Right lobe of liver (tissue), 6 donors: ENCODE measurements around the gene BCKDK. TPM values are rescaled to one million over a fixed set of nuclear protein-coding genes. Genes with fewer than 3 reads are reported as not detected.

ENCODE experiments used
- ATAC-seq, 4 donors: fragments of 200-7000 bp; cut with Tn5 transposase; one replicate each; pipeline ENCODE4 v1.9.1; 2020; ENCODE audit warnings: mild to moderate bottlenecking in 4 of 4, moderate library complexity in 4 of 4
- DNase-seq, 3 donors: peaks; one replicate each; pipeline ENCODE4 v3.0.0-alpha.2; 2020
- H3K27ac ChIP-seq, 3 donors: fragments of 200-600 bp; one replicate each; pipeline ENCODE4 v1.8.0; 2022
- H3K27me3 ChIP-seq, 2 donors: fragments of 200-600 bp; one replicate each; pipeline ENCODE4 v1.8.0; 2022
- H3K36me3 ChIP-seq, 4 donors: fragments of 200-600 bp; sonication (generic) in 1 of 4; one replicate each; pipeline versions ENCODE4 v1.5.1 to v1.8.0; 2017 to 2022; ENCODE audit warnings: control low read depth in 1 of 4
- H3K4me1 ChIP-seq, 4 donors: fragments of 200-600 bp; sonication (generic) in 1 of 4; one replicate each; pipeline versions ENCODE4 v1.5.1 to v1.8.0; 2017 to 2022; ENCODE audit warnings: control low read depth in 1 of 4
- H3K4me3 ChIP-seq, 3 donors: fragments of 200-600 bp; one replicate each; pipeline ENCODE4 v1.8.0; 2022
- H3K9me3 ChIP-seq, 4 donors: fragments of 200-600 bp; sonication (generic) in 1 of 4; one replicate each; pipeline versions ENCODE4 v1.5.1 to v1.8.0; 2017 to 2022; ENCODE audit warnings: control low read depth in 1 of 4
- POLR2A ChIP-seq: fragments of 450-650 bp; IDR thresholded peaks from one replicate; pipeline ENCODE4 v1.6.1; 2017; ENCODE audit warnings: antibody characterized with exemption, mild to moderate bottlenecking
- WGBS: methylation state at CpG from one replicate; pipeline ENCODE4 v1.1.6; 2018; ENCODE audit warnings: low coverage, low lambda C conversion rate; ENCODE audit not compliant: insufficient coverage; ENCODE audit errors: missing lambda C conversion rate; 5-methylcytosine and 5-hydroxymethylcytosine counted together
- intact Hi-C, 2 donors: fragments of 100-400 bp; cut with DNase I; formaldehyde crosslinking; loops; one replicate each; pipeline versions ENCODE4 v1.11.2 to v1.14.1; 2022
- total RNA-seq, 6 experiments: library from RNA; depleted of rRNA in 2 of 6; stranded (reverse); fragments of >200 nt in 2 of 6; fragmentation: NEBNext Ultra II Directional in 3 of 6; extraction: Animal tissue kit (Norgen Biotek cat#: 25700) in 3 of 6; gene quantifications; one replicate each; pipeline versions ENCODE4 v1.1.0 to v1.2.4, GENCODE V29; 2016 to 2023
- TF ChIP-seq, protein P1 (sequence below), 4 donors: fragments of 200-600 bp in 3 of 4; fragments of 450-650 bp in 1 of 4; IDR thresholded peaks; one replicate each; pipeline versions ENCODE4 v1.5.1 to v1.8.0; 2016 to 2022; ENCODE audit warnings: antibody characterized with exemption in 4 of 4, mild to moderate bottlenecking in 2 of 4
- donor health status: DM: no; HTN: yes; CAD: no.
- donor health status: DM: no; HTN: no; CAD: no.
- donor health status: DM: no; HTN: no; CAD: no.
- donor health status: DM: no; HTN: yes; CAD: no.
- donor health status: DM: no; HTN: yes; CAD: no.

Gene BCKDK
- total RNA-seq, 6 experiments from 2014 or later = 34.8 to 61.5 (median 41.8) TPM

DNA sequence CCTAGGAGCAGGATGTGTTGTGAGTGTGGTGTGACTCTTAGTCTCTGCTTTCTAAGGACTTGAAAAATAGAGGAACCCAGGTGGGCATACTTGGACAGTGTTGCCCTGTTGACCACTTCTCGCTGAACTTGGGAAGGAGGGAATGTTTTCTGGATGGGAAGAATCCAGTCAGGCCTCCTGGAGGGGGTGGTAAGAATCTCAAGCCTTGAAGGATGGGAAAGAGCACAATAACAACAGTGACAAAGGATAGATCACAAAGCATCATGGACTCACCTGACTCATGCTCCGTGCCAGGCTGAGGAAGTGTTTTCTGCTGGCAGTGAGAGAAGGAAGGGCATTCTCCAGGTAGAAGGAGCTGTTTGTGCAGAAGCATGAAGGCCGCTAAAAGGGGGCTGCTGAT is 17.7 kb downstream of the BCKDK start:
- DNase-seq (no peak), ATAC-seq (no peak)
- intact Hi-C loops = no loop called here
- no peaks in the 10 kb centered on the region for H3K27me3 ChIP-seq
- no peak overlapping the region for H3K4me3 ChIP-seq
- H3K9me3 ChIP-seq = no peaks in the 10 kb centered on the region
- H3K4me1 ChIP-seq = no peaks in the 10 kb centered on the region
- H3K36me3 ChIP-seq = peaks cover 0 to 44% (median 6%) of the 10 kb centered on the region in 4 donors
- 100% methylated on average over 1 of the region's 3 CpGs for WGBS
- TF ChIP-seq, protein P1, sequence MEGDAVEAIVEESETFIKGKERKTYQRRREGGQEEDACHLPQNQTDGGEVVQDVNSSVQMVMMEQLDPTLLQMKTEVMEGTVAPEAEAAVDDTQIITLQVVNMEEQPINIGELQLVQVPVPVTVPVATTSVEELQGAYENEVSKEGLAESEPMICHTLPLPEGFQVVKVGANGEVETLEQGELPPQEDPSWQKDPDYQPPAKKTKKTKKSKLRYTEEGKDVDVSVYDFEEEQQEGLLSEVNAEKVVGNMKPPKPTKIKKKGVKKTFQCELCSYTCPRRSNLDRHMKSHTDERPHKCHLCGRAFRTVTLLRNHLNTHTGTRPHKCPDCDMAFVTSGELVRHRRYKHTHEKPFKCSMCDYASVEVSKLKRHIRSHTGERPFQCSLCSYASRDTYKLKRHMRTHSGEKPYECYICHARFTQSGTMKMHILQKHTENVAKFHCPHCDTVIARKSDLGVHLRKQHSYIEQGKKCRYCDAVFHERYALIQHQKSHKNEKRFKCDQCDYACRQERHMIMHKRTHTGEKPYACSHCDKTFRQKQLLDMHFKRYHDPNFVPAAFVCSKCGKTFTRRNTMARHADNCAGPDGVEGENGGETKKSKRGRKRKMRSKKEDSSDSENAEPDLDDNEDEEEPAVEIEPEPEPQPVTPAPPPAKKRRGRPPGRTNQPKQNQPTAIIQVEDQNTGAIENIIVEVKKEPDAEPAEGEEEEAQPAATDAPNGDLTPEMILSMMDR (IDR thresholded peaks at IDR 0.05) = no peak
- TF ChIP-seq POLR2A = no peak
- H3K27ac ChIP-seq = no peak overlapping the region

DNA sequence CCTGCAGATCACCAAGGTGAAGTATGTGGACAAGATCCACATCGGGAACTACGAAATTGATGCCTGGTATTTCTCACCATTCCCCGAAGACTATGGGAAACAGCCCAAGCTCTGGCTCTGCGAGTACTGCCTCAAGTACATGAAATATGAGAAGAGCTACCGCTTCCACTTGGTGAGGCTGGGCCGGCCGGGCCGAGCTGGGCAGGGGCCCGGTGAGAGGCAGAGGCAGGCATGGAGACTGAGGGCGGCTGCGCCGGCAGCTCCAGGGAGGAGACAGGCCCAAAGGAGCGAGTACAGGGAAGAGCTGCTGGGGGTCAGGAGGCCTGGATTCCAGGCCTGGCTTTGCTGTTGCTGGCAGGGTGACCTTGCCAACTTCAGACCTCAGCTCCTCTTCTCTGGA is 19.0 kb downstream of the BCKDK start:
- DNase-seq = no peak
- WGBS = no CpG with 5 or more reads among the region's 13 CpGs
- intact Hi-C loops = no loop called here
- H3K36me3 ChIP-seq = peaks cover 0 to 44% (median 4%) of the 10 kb centered on the region in 4 donors
- H3K27ac ChIP-seq = no peak overlapping the region
- no peaks in the 10 kb centered on the region for H3K4me1 ChIP-seq
- no peaks in the 10 kb centered on the region for H3K9me3 ChIP-seq
- no peaks in the 10 kb centered on the region for H3K27me3 ChIP-seq
- no peak overlapping the region for H3K4me3 ChIP-seq
- TF ChIP-seq, protein P1 (IDR thresholded peaks at IDR 0.05) = no peak
- no peak for TF ChIP-seq POLR2A
- no peak for ATAC-seq

DNA sequence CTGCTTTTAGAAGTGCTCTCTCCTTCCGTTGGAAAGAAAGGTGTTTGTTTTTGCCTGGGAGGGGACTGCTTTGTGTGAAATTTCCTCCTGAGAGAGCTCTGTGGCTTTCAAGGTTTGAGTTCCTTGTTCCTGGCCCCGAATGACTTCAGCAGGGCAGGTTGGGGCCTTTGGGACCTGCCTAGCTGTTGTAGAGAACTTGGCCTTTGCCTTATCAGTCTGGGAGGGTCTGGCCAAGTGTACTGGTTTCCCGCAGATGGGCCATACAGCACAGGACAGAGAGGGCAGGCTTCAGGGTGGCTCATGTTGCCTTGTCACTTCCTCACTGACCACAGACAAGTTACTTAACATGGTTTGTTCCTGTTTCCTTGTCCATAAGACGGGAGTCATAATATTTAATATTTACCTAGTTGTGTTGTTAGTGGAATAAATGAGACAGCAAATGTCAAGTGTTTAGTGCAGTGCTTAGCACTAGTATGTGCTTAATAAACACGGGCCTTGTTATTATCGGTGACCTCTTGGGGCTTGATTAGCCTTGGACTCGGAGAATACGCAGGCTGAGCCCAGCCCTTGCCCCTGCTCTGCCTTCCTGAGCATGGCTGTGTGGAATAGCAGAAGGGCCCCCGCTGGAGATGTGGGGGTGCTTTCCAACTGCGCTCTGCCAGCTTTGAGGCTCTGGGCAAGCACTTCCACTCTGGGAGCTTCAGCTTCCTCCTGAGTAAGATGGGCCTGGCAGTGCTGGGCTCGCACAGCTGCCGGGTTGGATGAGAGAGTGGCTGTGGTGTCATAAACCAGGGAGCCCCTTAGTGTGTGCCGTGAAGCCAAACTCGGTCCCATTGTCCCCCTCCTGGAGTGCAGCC is 20.8 kb downstream of the BCKDK start:
- Histone ChIP-seq H3K9me3 (no peaks in the 10 kb centered on the region), H3K4me1 (no peaks in the 10 kb centered on the region), H3K36me3 (peaks cover 0 to 28% (median 3%) of the 10 kb centered on the region in 4 donors), H3K4me3 (no peak overlapping the region), H3K27ac (peak overlapping the region; percentile 55 to 78 (median 73)), H3K27me3 (no peaks in the 10 kb centered on the region)
- intact Hi-C loops = no loop called here
- TF ChIP-seq POLR2A = peak; percentile 29
- TF ChIP-seq, protein P1 (IDR thresholded peaks at IDR 0.05) = no peak
- DNase-seq = no peak
- 62% methylated on average over 6 of the region's 14 CpGs for WGBS
- peak; percentile 43 to 75 (median 62) for ATAC-seq

DNA sequence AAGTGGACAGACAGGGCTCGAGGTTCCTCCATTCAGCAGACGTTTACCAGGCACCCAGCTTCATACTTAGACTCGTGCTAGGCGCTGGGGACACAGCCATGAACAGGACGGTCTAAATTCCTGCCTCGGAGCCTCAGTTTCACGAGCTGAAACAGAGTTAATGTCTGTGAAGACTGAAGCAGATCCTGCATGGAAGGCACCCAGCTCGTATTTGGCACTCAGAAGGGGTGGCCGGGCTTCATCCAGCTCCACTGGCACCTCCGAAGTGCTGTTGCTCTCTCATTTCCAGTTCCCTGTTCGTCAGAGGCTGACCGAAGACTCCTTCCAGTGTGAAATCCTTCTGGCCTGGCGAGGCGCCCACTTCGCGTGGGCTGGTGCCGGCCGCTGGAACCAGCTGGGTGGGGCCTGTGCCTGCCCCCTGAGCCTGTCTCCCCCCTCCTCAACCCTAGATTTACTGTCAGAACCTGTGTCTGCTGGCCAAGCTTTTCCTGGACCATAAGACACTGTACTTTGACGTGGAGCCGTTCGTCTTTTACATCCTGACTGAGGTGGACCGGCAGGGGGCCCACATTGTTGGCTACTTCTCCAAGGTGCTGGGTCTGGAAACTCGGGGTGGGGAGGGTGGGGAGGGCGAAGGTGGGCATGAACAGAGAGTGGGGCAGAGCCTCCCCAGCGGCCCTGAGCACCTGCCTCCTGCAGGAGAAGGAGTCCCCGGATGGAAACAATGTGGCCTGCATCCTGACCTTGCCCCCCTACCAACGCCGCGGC is 21.6 kb downstream of the BCKDK start:
- intact Hi-C loops = no loop called here
- H3K27ac ChIP-seq = peak overlapping the region; percentile 55 to 76 (median 73)
- no peak for TF ChIP-seq POLR2A
- TF ChIP-seq, protein P1 (IDR thresholded peaks at IDR 0.05) = no peak
- WGBS = 62% methylated on average over 6 of the region's 29 CpGs
- no peaks in the 10 kb centered on the region for H3K4me1 ChIP-seq
- H3K27me3 ChIP-seq = no peaks in the 10 kb centered on the region
- DNase-seq = peak in 1 of 3 donors; percentile 57
- H3K9me3 ChIP-seq = no peaks in the 10 kb centered on the region
- ATAC-seq = peak in 2 of 4 donors; percentile 31 to 40
- peaks cover 0 to 27% (median 3%) of the 10 kb centered on the region in 4 donors for H3K36me3 ChIP-seq
- no peak overlapping the region for H3K4me3 ChIP-seq
